Gastrocnemius medialis (tissue), 4 donors: Measurements from ENCODE around the gene ERRFI1.

Experiments used
- CTCF ChIP-seq, 5 experiments: fragments of 450-650 bp in 3 of 5; fragments of 200-600 bp in 2 of 5; sonication (generic) in 2 of 5; IDR thresholded peaks in 4 of 5; conservative IDR thresholded peaks in 1 of 5; 1 replicate in 4 of 5; 2 replicates in 1 of 5; pipeline ENCODE4 v1.5.1; 2016 to 2019; ENCODE audit warnings: antibody characterized with exemption in 5 of 5, mild to moderate bottlenecking in 3 of 5, moderate library complexity in 3 of 5
- POLR2A ChIP-seq, 2 donors: fragments of 450-650 bp; IDR thresholded peaks; one replicate each; pipeline ENCODE4 v1.6.1; 2017; ENCODE audit warnings: antibody characterized with exemption in 2 of 2, mild to moderate bottlenecking in 2 of 2, moderate library complexity in 2 of 2

- TF ChIP-seq CTCF (IDR thresholded peaks at IDR 0.05 in 4 of 5, conservative IDR thresholded peaks at IDR 0.05 in 1 of 5) (no peak), POLR2A (IDR thresholded peaks at IDR 0.05) (no peak)
These were observed 1.8 kb downstream of the ERRFI1 start for GRCh38 chr1:8024329-8024728.
